ENCODE results near the gene ORM2. TPM values are rescaled to one million over a fixed set of nuclear protein-coding genes. Genes with fewer than 3 reads are reported as not detected.

Gene ORM2
- total and polyA plus RNA-seq, 2 of the 8 experiments (the other 6 are each of a cell fraction or from before 2014, with no cell fraction given) = 1.3 TPM; not detected in 1

Other genes with a start within 250 kb of the ORM2 start
- 3.4 and 3.9 TPM in 2 replicates for gene KIF12, start 230.6 kb upstream of the ORM2 start, total RNA-seq (2021; fragmentation: NEBNext Ultra II Directional; extraction: Animal tissue kit (Norgen Biotek cat#: 25700))
- 2.9 and 5.2 TPM in 2 replicates for gene KIF12, start 230.6 kb upstream of the ORM2 start, polyA plus RNA-seq (2011; rRNA removed)
- gene COL27A1, start 174.3 kb upstream of the ORM2 start, total RNA-seq (2021; fragmentation: NEBNext Ultra II Directional; extraction: Animal tissue kit (Norgen Biotek cat#: 25700)) = 22.5 and 22.8 TPM in 2 replicates
- 15.1 and 26.0 TPM in 2 replicates for gene COL27A1, start 174.3 kb upstream of the ORM2 start, polyA plus RNA-seq (2011; rRNA removed)
- not detected in 2 replicates for gene ORM1, start 6.8 kb upstream of the ORM2 start, total RNA-seq (2021; fragmentation: NEBNext Ultra II Directional; extraction: Animal tissue kit (Norgen Biotek cat#: 25700))
- gene ORM1, start 6.8 kb upstream of the ORM2 start, polyA plus RNA-seq (2011; rRNA removed) = 0.32 TPM in 1 of 2 replicates, not detected in the other
- gene AKNA, start 58.1 kb downstream of the ORM2 start, total RNA-seq (2021; fragmentation: NEBNext Ultra II Directional; extraction: Animal tissue kit (Norgen Biotek cat#: 25700)) = 25.9 and 27.4 TPM in 2 replicates
- gene AKNA, start 58.1 kb downstream of the ORM2 start, polyA plus RNA-seq (2011; rRNA removed) = 21.0 and 28.3 TPM in 2 replicates
- 7.4 and 7.7 TPM in 2 replicates for gene WHRN, start 175.6 kb downstream of the ORM2 start, total RNA-seq (2021; fragmentation: NEBNext Ultra II Directional; extraction: Animal tissue kit (Norgen Biotek cat#: 25700))
- gene WHRN, start 175.6 kb downstream of the ORM2 start, polyA plus RNA-seq (2011; rRNA removed) = 4.4 and 8.3 TPM in 2 replicates